Activated CD8-positive, alpha-beta memory T cell treated with anti-CD3 and anti-CD28 coated beads, Interleukin-2, amount 50 U/mL, for 48 hours (primary cell): ENCODE measurements around the gene KLHL36.

ENCODE experiments used
- DNase-seq: peaks from one replicate; pipeline ENCODE4 v3.0.0-alpha.2; 2020

Gene KLHL36

GRCh38 chr16:84699712-84700445, 51.6 kb downstream of the KLHL36 start, which contains the start of gene USP10:
Gene USP10, plus strand, starts transcription at chr16:84700000. Its CDS starts 91 bp downstream, at chr16:84700091.
- peak; percentile 93 for DNase-seq

GRCh38 chr16:84700446-84701300, 52.4 kb downstream of the KLHL36 start:
- no peak for DNase-seq

GRCh38 chr16:84703681-84704080, 55.4 kb downstream of the KLHL36 start:
- DNase-seq = no peak

- no peak for DNase-seq
Measured at GRCh38 chr16:84704253-84704652, 55.9 kb downstream of the KLHL36 start.

- no peak for DNase-seq
Measured at GRCh38 chr16:84706856-84707255, 58.5 kb downstream of the KLHL36 start.

GRCh38 chr16:84709609-84710008, 61.3 kb downstream of the KLHL36 start:
- DNase-seq = peak; percentile 32

- DNase-seq = peak; percentile 15
Measured at GRCh38 chr16:84710686-84711085, 62.4 kb downstream of the KLHL36 start.
